Frontal cortex (tissue), 4 donors: ENCODE results near the gene ALG12. TPM values are rescaled to one million over a fixed set of nuclear protein-coding genes. Genes with fewer than 3 reads are reported as not detected.
"Not testable (repeated sequence)": the region's sequence is repeated elsewhere in the genome, so short reads cannot be mapped to it uniquely, and the experiment has no call there.

Experiments used
- DNase-seq, 2 donors: peaks; one replicate each; pipeline ENCODE4 v3.0.0; 2012; ENCODE audit warnings: low spot score in 2 of 2
- FAIRE-seq: peaks from 2 replicates; lab custom pipeline; 2012; peaks lifted over from hg19 to GRCh38; lab: Jason Lieb, UNC
- small RNA-seq: library from RNA; depleted of rRNA; stranded (forward); fragments of <200 nt; gene quantifications from one replicate; pipeline ENCODE3, GENCODE V24; 2014
- total RNA-seq: library from RNA; depleted of rRNA; stranded (reverse); fragments of >200 nt; gene quantifications from one replicate; pipeline ENCODE4 v1.2.3, GENCODE V29; 2014
- donor health status: control.
- donor health status: control.
- donor health status: control.

The ALG12 gene
- total RNA-seq, 1 donor from 2014 or later = 8.6 TPM

DNA sequence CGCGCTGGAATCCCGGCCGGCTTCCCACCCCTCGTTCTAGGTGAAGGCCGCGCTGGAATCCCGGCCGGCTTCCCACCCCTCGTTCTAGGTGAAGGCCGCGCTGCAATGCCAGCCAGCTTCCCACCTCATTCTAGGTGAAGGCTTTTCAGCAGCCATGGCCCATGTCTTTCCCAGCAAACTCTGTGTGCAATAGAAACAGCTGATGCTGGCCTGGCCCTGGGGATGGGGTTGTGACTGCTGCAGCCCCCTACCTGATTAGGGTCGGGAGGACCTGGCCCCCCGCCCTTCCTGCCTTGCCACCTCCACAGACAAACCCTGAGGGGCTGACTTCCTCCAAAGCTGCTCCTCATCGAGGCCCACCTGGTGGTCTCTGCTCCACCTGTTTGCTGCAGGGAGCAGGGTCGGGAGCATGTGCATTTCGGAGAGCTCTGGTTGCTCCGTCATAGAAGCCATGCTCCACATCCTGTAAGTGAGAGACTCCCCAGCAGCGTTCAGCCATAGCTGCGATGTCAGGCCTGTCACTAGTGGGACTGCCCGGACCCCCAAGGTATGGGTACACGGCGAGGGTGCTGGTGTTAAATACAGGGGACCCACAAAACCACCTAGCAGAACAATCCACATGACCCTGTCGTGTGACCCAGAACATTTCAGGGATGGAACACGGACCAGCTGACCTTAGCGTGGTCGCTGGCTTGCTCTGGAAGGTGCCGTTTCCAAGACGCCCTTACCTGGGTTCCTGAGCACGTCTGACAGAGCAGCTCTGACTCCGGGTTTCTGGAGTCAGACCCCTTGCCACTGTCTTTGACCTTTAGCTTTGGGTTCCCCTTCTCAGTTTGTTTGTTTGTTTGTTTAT lies 61.2 kb downstream of the ALG12 start:
- DNase-seq = no peak

DNA sequence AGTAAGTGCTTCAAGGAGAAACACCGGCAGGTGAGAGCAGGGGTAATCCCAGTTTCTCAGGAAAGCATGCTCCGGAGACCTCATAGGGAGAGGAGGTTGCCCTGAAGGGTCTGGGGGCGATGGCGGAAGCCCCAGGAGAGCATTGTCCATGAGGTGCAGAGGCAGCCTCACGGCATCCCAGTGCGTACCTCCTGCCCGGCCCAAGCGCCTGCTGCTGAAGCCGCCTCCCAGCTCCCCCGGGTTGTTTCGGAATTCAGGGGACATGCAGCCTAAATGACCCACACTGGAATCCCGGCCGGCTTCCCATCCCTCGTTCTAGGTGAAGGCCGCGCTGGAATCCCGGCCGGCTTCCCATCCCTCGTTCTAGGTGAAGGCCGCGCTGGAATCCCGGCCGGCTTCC lies 61.9 kb downstream of the ALG12 start:
- FAIRE-seq (no peak), DNase-seq (no peak)

More for the DNA sequence above, 61.2 kb downstream of the ALG12 start:
- no peak for FAIRE-seq

DNA sequence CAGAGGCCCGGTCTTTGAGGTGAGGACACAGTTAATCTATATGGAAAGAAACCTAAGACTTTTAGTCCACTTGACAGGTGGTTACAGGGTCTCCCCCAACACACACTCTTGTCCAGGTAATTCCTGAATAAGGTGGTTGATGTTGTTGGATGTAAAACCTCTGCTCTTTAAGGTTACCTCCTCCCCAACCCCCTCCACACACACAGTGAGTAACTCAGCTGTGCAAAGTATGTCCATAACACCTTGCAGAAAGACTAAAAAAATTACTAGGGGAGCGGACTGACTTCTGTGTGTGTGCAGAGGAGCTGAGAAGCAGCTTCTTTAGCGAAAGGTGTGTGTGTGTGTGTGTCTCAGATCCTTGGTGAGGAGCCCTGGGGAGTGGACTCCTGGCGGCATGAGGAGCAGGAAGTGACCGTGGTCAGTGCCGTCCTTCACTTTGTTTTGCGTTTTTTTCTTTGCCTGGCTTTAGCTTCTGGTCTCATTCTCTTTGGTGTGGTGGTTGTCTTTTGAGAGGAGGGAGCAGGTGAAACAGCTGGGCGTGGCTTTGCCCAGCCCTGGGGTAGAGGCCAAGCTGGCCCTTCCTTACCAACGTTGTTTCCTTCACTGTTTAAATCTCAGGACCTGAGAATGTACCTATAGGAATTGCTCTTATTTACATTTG lies 62.9 kb downstream of the ALG12 start:
- no peak for DNase-seq
- no peak for FAIRE-seq

DNA sequence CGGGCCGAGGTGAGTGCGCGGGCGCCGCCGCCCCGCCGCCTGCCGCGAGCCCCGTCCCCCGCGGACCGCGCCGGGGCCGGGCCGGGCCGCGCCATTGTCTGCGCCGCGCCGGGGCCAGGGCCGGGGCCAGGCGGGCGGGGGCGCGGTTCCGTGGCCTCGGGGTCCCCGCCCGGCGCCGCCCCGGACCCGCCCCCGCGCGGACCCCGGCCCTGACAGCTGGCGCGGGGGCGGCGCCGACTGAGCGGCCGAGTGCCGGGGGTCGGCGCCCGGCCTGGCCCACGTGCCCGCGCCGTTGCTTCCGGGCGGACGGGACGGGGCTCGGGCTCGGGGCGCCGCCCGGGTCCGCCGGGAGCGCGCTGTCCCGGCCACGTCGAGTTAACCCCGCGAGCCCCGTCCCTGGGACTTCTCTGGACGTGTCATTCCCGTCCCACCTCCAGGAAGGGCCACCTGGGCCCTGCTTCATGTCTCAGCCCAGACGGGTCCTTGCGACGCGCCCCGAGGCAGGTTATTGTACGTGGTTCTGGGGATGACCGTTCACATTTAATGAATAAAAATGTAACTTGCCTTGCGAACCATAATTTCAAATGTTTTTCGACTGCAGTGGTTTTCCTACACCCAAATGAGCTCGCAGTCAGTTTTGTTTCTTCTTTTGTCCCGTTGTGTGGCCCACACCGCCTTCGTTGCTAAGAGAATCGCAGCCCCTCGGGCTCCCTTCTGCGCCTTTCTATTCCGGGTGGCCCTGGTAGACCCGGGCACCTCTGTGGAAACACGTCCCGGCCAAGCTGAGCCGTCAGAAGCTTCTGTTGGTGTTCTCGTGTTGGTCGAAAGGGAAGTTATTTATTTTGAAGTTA lies 64.0 kb downstream of the ALG12 start:
- DNase-seq (peak in 1 of 2 donors; percentile 48), FAIRE-seq (no peak)

GRCh38 chr22:49852898-49853894 lies 65.0 kb downstream of the ALG12 start, which contains the start of gene ZBED4:
TSS of gene ZBED4 (plus strand) at chr22:49853844. CDS start at chr22:49883663, 29,819 bp downstream.
- FAIRE-seq (no peak), DNase-seq (peak; percentile 99 to 100)

DNA sequence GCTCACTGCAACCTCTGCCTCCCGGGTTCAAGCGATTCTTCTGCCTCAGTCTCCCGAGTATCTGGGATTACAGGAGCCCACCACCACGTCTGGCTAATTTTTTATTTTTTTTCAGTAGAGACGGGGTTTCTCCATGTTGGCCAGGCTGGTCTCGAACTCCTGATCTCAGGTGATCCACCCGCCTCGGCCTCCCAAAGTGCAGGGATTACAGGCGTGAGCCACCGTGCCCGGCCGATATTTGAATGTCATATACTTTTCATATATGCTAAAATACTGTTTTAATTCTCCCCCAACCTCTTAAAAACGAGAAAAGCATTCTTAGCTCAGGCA lies 65.7 kb downstream of the ALG12 start:
- not testable (repeated sequence) for DNase-seq

GRCh38 chr22:49850959-49851802 lies 67.1 kb downstream of the ALG12 start:
- FAIRE-seq = no peak

More for the DNA sequence above, 65.7 kb downstream of the ALG12 start:
- FAIRE-seq = not testable (repeated sequence)

More at GRCh38 chr22:49850959-49851802, 67.1 kb downstream of the ALG12 start:
- no peak for DNase-seq

Small RNA genes within 50 kb of the gene (small RNA-seq; reads per million reads assigned to genes)
- not detected for gene MIR6821

Other genes starting within 250 kb of the ALG12 start
- 50.1 TPM for gene BRD1, start 90.6 kb downstream of the ALG12 start, total RNA-seq
- gene ZBED4, start 64.6 kb downstream of the ALG12 start, total RNA-seq = 23.2 TPM
- 17.5 TPM for gene CRELD2, start 196 bp upstream of the ALG12 start, total RNA-seq
- 16.3 TPM for gene PIM3, start 42.3 kb upstream of the ALG12 start, total RNA-seq
- gene IL17REL, start 94.3 kb upstream of the ALG12 start, total RNA-seq = under 0.01 TPM
- gene TTLL8, start 139.9 kb upstream of the ALG12 start, total RNA-seq = not detected
- gene MLC1, start 167.0 kb upstream of the ALG12 start, total RNA-seq = 17.9 TPM
- gene MOV10L1, start 171.6 kb upstream of the ALG12 start, total RNA-seq = 3.3 TPM